Fibroblast of skin of back (primary cell): ENCODE measurements around the gene ZNF230.

ENCODE experiments used
- DNase-seq: peaks from one replicate; pipeline ENCODE4 v3.0.0-alpha.2; 2013

The ZNF230 gene

DNA sequence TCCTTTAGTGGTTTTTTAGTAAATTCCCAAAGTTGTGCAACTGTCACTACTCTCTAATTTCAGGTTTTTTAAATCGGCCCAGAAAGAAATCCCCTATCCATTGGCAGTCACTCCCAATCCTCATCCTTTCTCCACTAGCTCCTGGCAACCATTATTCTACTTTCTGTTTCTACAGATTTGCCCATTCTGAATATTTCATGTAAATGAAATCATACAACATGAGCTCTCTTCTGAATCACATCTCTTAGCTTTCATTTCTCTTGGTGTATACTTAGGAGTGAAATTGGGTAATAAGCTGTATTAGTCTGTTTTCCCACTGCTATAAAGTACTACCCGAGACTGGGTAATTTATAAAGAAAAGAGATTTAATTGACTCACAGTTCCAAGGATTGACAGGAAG is 39.4 kb downstream of the ZNF230 start:
- no peak for DNase-seq

- DNase-seq = no peak
Measured at GRCh38 chr19:44050740-44051649, 48.2 kb downstream of the ZNF230 start.

DNA sequence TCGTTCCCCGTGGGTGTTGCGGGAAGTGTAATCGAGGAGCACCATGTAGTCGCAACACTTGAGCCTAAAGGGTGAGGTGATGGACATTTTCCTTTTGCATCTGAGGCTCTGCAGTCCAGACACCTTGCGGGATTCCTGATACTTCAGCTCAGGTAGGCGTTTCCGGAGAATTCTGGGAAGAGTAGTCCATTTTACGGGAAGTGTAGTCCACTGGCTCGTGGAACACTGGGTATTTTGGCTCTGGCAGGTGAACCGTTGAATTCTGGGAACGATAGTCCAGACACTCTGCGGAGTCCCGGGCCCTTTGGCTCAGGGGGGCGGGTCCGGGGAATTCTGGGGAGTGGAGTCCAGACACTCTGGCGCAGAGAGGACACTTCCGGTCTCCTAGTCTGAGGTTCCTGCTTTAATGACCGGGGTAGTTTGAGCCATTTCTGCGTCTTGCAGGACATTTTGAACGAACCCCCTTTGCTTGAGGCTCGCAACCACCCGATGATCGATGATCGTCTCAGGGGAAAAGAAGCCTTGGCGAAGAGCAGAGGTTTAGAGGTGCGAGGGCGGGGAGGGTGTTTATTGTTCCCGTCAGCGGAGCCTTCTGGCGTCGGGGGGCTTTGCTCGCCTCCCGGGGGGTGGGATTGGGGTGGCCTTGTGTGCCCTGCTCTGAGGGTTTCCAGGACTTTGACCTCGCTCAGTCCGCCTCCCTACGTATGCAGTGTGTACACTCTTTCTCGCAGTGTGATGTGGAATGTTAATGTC is 49.1 kb downstream of the ZNF230 start, which contains the start of gene ZNF223:
Gene ZNF223, plus strand, starts transcription at position 387 of the 753 bp plus-strand sequence. CDS start 3,141 bp downstream, outside the sequence.
- DNase-seq = peak; percentile 96

DNA sequence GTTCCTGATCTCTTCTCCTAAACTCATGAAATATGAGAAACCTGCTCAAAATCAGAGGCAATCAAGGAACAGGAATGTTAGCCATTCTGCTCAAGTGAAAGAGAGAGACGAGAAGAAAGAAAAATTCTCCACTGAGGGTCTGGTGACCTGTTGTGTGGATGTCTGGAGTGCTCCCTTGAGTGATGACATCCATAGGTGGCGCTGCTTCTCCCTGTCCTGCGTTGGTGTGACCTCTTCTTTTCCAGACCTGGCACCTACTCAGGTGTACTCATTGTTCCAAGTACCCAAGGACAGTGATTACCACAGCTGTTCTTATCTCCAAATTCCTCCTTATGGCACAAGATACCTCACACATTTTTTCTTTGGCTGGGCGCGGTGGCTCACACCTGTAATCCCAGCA is 53.1 kb downstream of the ZNF230 start:
- DNase-seq = no peak

GRCh38 chr19:44059229-44059628 is 56.5 kb downstream of the ZNF230 start:
- no peak for DNase-seq

GRCh38 chr19:44061038-44061437 is 58.3 kb downstream of the ZNF230 start:
- DNase-seq = no peak
